GM23338 (cell line): ENCODE data around the gene TUBB1. TPM values are rescaled to one million over a fixed set of nuclear protein-coding genes. Genes with fewer than 3 reads are reported as not detected.

ENCODE experiments used
- ATAC-seq: fragments of 200-7000 bp; cut with Tn5 transposase; 3 replicates; pipeline ENCODE4 v1.9.1; 2020
- DNase-seq: peaks from one replicate; pipeline ENCODE4 v3.0.0-alpha.2; 2015; ENCODE audit warnings: low spot score
- H2AFZ ChIP-seq: fragments of 200-600 bp; sonication (generic); 2 replicates; pipeline ENCODE4 v1.8.0; 2016; ENCODE audit warnings: antibody characterized with exemption, mild to moderate bottlenecking, moderate library complexity
- H3F3A ChIP-seq: fragments of 200-600 bp; sonication (generic); replicated peaks from 2 replicates; pipeline ENCODE4 v1.8.0; 2017; ENCODE audit warnings: antibody characterized with exemption, mixed run types, low read depth
- H3K27ac ChIP-seq: fragments of 200-600 bp; sonication (generic); 2 replicates; pipeline ENCODE4 v1.6.1; 2016; ENCODE audit warnings: low read depth
- H3K27me3 ChIP-seq: fragments of 200-600 bp; sonication (generic); 2 replicates; pipeline ENCODE4 v1.8.0; 2016; ENCODE audit warnings: mild to moderate bottlenecking, mixed run types, moderate library complexity; ENCODE audit not compliant: insufficient read depth
- H3K36me3 ChIP-seq: fragments of 200-600 bp; sonication (generic); 2 replicates; pipeline ENCODE4 v1.8.0; 2016; ENCODE audit warnings: mild to moderate bottlenecking; ENCODE audit not compliant: insufficient read depth
- H3K4me1 ChIP-seq: fragments of 200-600 bp; sonication (generic); 2 replicates; pipeline ENCODE4 v1.8.0; 2016; ENCODE audit warnings: mild to moderate bottlenecking, moderate library complexity; ENCODE audit not compliant: insufficient read depth
- H3K4me2 ChIP-seq: fragments of 200-600 bp; sonication (generic); 2 replicates; pipeline ENCODE4 v1.7.1; 2017; ENCODE audit warnings: mixed run types
- H3K4me3 ChIP-seq: fragments of 200-600 bp; sonication (generic); 2 replicates; pipeline ENCODE4 v1.6.1; 2016; ENCODE audit warnings: mixed run types
- H3K79me2 ChIP-seq: fragments of 200-600 bp; sonication (generic); replicated peaks from 2 replicates; pipeline ENCODE4 v1.8.0; 2017; ENCODE audit warnings: mild to moderate bottlenecking; ENCODE audit not compliant: insufficient read depth
- H3K9me2 ChIP-seq: fragments of 200-600 bp; sonication (generic); 2 replicates; pipeline ENCODE4 v1.8.0; 2017; ENCODE audit not compliant: insufficient read depth
- H4K20me1 ChIP-seq: fragments of 200-600 bp; sonication (generic); replicated peaks from 2 replicates; pipeline ENCODE4 v1.8.0; 2017; ENCODE audit warnings: mild to moderate bottlenecking; ENCODE audit not compliant: insufficient read depth
- H3K27ac Mint-ChIP-seq: 2 replicates; pipeline ENCODE4 v1.8.0; 2020; ENCODE audit warnings: inconsistent platforms, mild to moderate bottlenecking, moderate library complexity, mixed read lengths
- H3K27me3 Mint-ChIP-seq: 3 replicates; pipeline ENCODE4 v1.8.0; 2022; ENCODE audit warnings: low read depth, mild to moderate bottlenecking, moderate library complexity, mixed read lengths, inconsistent platforms; ENCODE audit not compliant: insufficient read depth, poor library complexity
- H3K36me3 Mint-ChIP-seq: 3 replicates; pipeline ENCODE4 v1.8.0; 2021; ENCODE audit warnings: low read depth, mild to moderate bottlenecking, inconsistent platforms, moderate library complexity, mixed read lengths
- H3K4me1 Mint-ChIP-seq: 3 replicates; pipeline ENCODE4 v1.8.0; 2020; ENCODE audit warnings: mild to moderate bottlenecking, inconsistent platforms, mixed read lengths
- H3K4me3 Mint-ChIP-seq: 3 replicates; pipeline ENCODE4 v1.8.0; 2021; ENCODE audit warnings: moderate library complexity, mild to moderate bottlenecking, inconsistent platforms, mixed read lengths
- H3K9me3 Mint-ChIP-seq: 3 replicates; pipeline ENCODE4 v1.8.0; 2020; ENCODE audit warnings: moderate library complexity, mild to moderate bottlenecking, inconsistent platforms, mixed read lengths
- CREB1 ChIP-seq: fragments of 250-450 bp; sonication (Bioruptor Pico); IDR thresholded peaks from 2 replicates; pipeline ENCODE4 v1.5.0; 2020; ENCODE audit warnings: low read depth, mild to moderate bottlenecking, moderate library complexity
- CTCF ChIP-seq, 2 experiments: fragments of 200-600 bp in 1 of 2; sonication (generic) in 1 of 2; conservative IDR thresholded peaks; 2 replicates each; pipeline versions ENCODE4 v1.5.1 to v1.6.1; 2016 to 2017; ENCODE audit warnings: antibody characterized with exemption in 2 of 2, low read depth in 2 of 2, mild to moderate bottlenecking in 2 of 2, moderate library complexity in 1 of 2
- EZH2phosphoT487 ChIP-seq: fragments of 200-600 bp; sonication (generic); IDR thresholded peaks from one replicate; pipeline ENCODE4 v1.8.1; 2018; ENCODE audit warnings: antibody characterized with exemption; ENCODE audit not compliant: unreplicated experiment
- REST ChIP-seq: IDR thresholded peaks from one replicate; pipeline ENCODE4 v1.6.1; 2018; ENCODE audit warnings: antibody characterized with exemption; ENCODE audit not compliant: unreplicated experiment
- STAT1 ChIP-seq: IDR thresholded peaks from one replicate; pipeline ENCODE4 v1.6.1; 2016; ENCODE audit warnings: antibody characterized with exemption; ENCODE audit not compliant: unreplicated experiment
- ZNF114 ChIP-seq: fragments of 250-450 bp; sonication (Bioruptor Pico); IDR thresholded peaks from 2 replicates; pipeline ENCODE4 v1.5.0; 2020; ENCODE audit warnings: mild to moderate bottlenecking, moderate library complexity
- polyA plus RNA-seq: library from polyadenylated mRNA; unstranded; fragments of >200 nt; fragmentation: Nextera tagmentation; extraction: Ambion mirVana; gene quantifications from 2 replicates; pipeline ENCODE4 v1.2.1, GENCODE V29; 2016
- total RNA-seq: library from RNA; depleted of rRNA; stranded (reverse); fragments of >200 nt; shearing (Covaris generic); gene quantifications from 2 replicates; pipeline ENCODE4 v1.2.3, GENCODE V29; 2014
- TF ChIP-seq, protein P1 (sequence below): fragments of 250-450 bp; sonication (Bioruptor Pico); IDR thresholded peaks from 2 replicates; pipeline ENCODE4 v1.5.0; 2020; ENCODE audit warnings: mild to moderate bottlenecking, moderate library complexity

TUBB1 gene
- total and polyA plus RNA-seq, 2 experiments from 2014 or later = not detected

- DNase-seq = no peak
- H2AFZ ChIP-seq = no peak overlapping the region
- H3K9me2 ChIP-seq = no peaks in the 10 kb centered on the region
- peaks cover 30% of the 10 kb centered on the region for H3K79me2 ChIP-seq
- H3K36me3 ChIP-seq = peaks cover 55% of the 10 kb centered on the region
- H3K4me1 ChIP-seq = peaks cover 8% of the 10 kb centered on the region
- H3K27me3 Mint-ChIP-seq = no peaks in the 10 kb centered on the region
- H3K27ac Mint-ChIP-seq = no peak overlapping the region
- H3K4me2 ChIP-seq = no peak overlapping the region
- TF ChIP-seq ZNF114 (CRISPR knock-in tag) (no peak), CREB1 (no peak), CTCF (conservative IDR thresholded peaks at IDR 0.05; ENCODE audit: low read depth in 2 of 2) (no peak), REST (no peak), EZH2phosphoT487 (no peak), STAT1 (no peak)
- TF ChIP-seq, protein P1, sequence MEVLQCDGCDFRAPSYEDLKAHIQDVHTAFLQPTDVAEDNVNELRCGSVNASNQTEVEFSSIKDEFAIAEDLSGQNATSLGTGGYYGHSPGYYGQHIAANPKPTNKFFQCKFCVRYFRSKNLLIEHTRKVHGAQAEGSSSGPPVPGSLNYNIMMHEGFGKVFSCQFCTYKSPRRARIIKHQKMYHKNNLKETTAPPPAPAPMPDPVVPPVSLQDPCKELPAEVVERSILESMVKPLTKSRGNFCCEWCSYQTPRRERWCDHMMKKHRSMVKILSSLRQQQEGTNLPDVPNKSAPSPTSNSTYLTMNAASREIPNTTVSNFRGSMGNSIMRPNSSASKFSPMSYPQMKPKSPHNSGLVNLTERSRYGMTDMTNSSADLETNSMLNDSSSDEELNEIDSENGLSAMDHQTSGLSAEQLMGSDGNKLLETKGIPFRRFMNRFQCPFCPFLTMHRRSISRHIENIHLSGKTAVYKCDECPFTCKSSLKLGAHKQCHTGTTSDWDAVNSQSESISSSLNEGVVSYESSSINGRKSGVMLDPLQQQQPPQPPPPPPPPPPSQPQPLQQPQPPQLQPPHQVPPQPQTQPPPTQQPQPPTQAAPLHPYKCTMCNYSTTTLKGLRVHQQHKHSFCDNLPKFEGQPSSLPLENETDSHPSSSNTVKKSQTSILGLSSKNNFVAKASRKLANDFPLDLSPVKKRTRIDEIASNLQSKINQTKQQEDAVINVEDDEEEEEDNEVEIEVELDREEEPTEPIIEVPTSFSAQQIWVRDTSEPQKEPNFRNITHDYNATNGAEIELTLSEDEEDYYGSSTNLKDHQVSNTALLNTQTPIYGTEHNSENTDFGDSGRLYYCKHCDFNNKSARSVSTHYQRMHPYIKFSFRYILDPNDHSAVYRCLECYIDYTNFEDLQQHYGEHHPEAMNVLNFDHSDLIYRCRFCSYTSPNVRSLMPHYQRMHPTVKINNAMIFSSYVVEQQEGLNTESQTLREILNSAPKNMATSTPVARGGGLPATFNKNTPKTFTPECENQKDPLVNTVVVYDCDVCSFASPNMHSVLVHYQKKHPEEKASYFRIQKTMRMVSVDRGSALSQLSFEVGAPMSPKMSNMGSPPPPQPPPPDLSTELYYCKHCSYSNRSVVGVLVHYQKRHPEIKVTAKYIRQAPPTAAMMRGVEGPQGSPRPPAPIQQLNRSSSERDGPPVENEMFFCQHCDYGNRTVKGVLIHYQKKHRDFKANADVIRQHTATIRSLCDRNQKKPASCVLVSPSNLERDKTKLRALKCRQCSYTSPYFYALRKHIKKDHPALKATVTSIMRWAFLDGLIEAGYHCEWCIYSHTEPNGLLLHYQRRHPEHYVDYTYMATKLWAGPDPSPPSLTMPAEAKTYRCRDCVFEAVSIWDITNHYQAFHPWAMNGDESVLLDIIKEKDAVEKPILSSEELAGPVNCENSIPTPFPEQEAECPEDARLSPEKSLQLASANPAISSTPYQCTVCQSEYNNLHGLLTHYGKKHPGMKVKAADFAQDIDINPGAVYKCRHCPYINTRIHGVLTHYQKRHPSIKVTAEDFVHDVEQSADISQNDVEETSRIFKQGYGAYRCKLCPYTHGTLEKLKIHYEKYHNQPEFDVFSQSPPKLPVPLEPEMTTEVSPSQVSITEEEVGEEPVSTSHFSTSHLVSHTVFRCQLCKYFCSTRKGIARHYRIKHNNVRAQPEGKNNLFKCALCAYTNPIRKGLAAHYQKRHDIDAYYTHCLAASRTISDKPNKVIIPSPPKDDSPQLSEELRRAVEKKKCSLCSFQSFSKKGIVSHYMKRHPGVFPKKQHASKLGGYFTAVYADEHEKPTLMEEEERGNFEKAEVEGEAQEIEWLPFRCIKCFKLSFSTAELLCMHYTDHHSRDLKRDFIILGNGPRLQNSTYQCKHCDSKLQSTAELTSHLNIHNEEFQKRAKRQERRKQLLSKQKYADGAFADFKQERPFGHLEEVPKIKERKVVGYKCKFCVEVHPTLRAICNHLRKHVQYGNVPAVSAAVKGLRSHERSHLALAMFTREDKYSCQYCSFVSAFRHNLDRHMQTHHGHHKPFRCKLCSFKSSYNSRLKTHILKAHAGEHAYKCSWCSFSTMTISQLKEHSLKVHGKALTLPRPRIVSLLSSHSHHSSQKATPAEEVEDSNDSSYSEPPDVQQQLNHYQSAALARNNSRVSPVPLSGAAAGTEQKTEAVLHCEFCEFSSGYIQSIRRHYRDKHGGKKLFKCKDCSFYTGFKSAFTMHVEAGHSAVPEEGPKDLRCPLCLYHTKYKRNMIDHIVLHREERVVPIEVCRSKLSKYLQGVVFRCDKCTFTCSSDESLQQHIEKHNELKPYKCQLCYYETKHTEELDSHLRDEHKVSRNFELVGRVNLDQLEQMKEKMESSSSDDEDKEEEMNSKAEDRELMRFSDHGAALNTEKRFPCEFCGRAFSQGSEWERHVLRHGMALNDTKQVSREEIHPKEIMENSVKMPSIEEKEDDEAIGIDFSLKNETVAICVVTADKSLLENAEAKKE (CRISPR knock-in tag) = no peak
- no peak overlapping the region for H3K27ac ChIP-seq
- ATAC-seq = no peak
- no peaks in the 10 kb centered on the region for H3K9me3 Mint-ChIP-seq
- peaks cover 11% of the 10 kb centered on the region for H3K4me1 Mint-ChIP-seq
- H3K27me3 ChIP-seq = no peaks in the 10 kb centered on the region
- no peak overlapping the region for H3K4me3 ChIP-seq
- H3F3A ChIP-seq = no peaks in the 10 kb centered on the region
- no peak overlapping the region for H3K4me3 Mint-ChIP-seq
- peaks cover 30% of the 10 kb centered on the region; the same call in 1 of the 2 replicates for H4K20me1 ChIP-seq
- H3K36me3 Mint-ChIP-seq = peaks cover 72% of the 10 kb centered on the region
Measured at GRCh38 chr20:58988565-58988882, 30.7 kb upstream of the TUBB1 start.
